ENCODE results near the gene LYPD6B.

DNA sequence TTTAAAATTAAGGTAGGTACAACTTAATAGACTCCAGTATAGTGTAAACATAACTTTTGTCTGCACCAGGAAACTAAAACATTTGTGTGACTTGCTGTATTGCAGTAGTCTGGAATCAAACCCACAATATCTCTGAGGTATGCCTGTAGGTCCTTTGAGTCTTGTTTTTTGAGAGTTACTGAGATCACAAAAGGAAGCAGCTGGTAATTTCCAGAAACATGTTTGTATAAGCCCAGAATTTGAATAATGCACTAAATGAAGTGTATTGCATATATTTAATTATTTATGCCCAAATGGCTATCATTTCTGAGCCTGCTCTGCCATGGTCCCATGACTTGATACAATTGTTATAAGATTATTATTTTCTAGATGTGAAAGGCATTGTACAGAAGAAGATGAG lies 148.6 kb downstream of the LYPD6B start:
- TF ChIP-seq RXRA (IDR thresholded peaks at IDR 0.05) (no peak), REST (IDR thresholded peaks at IDR 0.05) (no peak), SP1 (IDR thresholded peaks at IDR 0.05) (no peak), MAX (IDR thresholded peaks at IDR 0.05) (no peak), FOXA1 (IDR thresholded peaks at IDR 0.05) (no peak), JUND (IDR thresholded peaks at IDR 0.05) (no peak), EGR1 (IDR thresholded peaks at IDR 0.05; ENCODE audit: low read depth in 2 of 2) (no peak), RAD21 (IDR thresholded peaks at IDR 0.05) (no peak)
- TF ChIP-seq, protein P1, sequence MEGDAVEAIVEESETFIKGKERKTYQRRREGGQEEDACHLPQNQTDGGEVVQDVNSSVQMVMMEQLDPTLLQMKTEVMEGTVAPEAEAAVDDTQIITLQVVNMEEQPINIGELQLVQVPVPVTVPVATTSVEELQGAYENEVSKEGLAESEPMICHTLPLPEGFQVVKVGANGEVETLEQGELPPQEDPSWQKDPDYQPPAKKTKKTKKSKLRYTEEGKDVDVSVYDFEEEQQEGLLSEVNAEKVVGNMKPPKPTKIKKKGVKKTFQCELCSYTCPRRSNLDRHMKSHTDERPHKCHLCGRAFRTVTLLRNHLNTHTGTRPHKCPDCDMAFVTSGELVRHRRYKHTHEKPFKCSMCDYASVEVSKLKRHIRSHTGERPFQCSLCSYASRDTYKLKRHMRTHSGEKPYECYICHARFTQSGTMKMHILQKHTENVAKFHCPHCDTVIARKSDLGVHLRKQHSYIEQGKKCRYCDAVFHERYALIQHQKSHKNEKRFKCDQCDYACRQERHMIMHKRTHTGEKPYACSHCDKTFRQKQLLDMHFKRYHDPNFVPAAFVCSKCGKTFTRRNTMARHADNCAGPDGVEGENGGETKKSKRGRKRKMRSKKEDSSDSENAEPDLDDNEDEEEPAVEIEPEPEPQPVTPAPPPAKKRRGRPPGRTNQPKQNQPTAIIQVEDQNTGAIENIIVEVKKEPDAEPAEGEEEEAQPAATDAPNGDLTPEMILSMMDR (IDR thresholded peaks at IDR 0.05; ENCODE audit: low read depth, low read length, missing input control) = no peak
- TF ChIP-seq, protein P2, sequence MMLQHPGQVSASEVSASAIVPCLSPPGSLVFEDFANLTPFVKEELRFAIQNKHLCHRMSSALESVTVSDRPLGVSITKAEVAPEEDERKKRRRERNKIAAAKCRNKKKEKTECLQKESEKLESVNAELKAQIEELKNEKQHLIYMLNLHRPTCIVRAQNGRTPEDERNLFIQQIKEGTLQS (IDR thresholded peaks at IDR 0.05) = no peak
